ENCODE results near the gene P4HA2.

P4HA2 gene

DNA sequence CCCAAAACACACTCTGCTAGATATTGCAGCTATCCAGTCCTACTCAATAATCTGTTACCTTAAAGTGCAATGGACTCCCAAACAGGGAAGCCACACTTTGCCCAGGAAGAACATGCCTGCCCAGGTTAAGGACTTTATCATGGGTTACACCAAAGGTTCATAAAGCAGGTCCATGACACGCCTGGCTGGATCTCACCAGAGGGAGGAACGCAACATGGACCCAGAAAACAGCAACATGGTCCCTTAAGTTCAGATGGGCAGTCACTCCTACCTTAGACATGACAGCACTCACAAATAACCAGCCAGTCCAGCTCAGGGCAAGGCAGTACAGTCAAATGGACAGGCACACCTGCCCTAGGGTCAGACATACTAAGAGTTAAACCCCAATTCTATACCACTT is 3.8 kb downstream of the P4HA2 start:
- H3K4me3 ChIP-seq (ENCODE audit: low read depth in 1 of 2, low read length in 1 of 2), result no peak overlapping the region
- H3K36me3 ChIP-seq, result no peaks in the 10 kb centered on the region
- TF ChIP-seq, protein P1, sequence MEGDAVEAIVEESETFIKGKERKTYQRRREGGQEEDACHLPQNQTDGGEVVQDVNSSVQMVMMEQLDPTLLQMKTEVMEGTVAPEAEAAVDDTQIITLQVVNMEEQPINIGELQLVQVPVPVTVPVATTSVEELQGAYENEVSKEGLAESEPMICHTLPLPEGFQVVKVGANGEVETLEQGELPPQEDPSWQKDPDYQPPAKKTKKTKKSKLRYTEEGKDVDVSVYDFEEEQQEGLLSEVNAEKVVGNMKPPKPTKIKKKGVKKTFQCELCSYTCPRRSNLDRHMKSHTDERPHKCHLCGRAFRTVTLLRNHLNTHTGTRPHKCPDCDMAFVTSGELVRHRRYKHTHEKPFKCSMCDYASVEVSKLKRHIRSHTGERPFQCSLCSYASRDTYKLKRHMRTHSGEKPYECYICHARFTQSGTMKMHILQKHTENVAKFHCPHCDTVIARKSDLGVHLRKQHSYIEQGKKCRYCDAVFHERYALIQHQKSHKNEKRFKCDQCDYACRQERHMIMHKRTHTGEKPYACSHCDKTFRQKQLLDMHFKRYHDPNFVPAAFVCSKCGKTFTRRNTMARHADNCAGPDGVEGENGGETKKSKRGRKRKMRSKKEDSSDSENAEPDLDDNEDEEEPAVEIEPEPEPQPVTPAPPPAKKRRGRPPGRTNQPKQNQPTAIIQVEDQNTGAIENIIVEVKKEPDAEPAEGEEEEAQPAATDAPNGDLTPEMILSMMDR (IDR thresholded peaks at IDR 0.05), result no peak

DNA sequence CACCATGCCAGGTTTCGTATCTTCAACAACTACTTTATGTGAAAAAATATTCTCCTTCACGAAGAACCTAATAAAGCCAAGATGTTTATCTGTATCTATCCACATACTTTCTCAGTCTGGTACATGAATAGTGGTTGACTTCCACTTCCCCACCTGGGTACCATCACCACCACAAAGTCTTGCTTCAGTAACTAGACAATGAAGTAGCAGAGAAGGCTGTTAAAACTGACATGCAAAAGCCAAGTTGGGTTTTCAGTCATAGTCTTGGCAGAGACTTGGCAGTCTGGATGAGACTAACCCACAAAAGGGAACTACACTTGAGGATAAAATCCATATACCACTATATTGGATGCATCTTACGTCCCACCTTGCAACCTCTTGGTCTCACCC is 5.0 kb downstream of the P4HA2 start:
- TF ChIP-seq, protein P1 (IDR thresholded peaks at IDR 0.05), result no peak
- H3K4me1 ChIP-seq (ENCODE audit: control insufficient read depth in 1 of 2, insufficient read depth in 1 of 2, low read depth in 1 of 2, low read length in 1 of 2), result peaks cover 5 to 8% of the 10 kb centered on the region in 2 experiments

More for the DNA sequence above, 3.8 kb downstream of the P4HA2 start:
- Histone ChIP-seq H3K9me3 (no peaks in the 10 kb centered on the region), H3K27ac (no peak overlapping the region), H3K27me3 (peaks cover 39% of the 10 kb centered on the region), H3K4me1 (ENCODE audit: control insufficient read depth in 1 of 2, insufficient read depth in 1 of 2, low read depth in 1 of 2, low read length in 1 of 2) (peaks cover 8 to 14% of the 10 kb centered on the region in 2 experiments)

DNA sequence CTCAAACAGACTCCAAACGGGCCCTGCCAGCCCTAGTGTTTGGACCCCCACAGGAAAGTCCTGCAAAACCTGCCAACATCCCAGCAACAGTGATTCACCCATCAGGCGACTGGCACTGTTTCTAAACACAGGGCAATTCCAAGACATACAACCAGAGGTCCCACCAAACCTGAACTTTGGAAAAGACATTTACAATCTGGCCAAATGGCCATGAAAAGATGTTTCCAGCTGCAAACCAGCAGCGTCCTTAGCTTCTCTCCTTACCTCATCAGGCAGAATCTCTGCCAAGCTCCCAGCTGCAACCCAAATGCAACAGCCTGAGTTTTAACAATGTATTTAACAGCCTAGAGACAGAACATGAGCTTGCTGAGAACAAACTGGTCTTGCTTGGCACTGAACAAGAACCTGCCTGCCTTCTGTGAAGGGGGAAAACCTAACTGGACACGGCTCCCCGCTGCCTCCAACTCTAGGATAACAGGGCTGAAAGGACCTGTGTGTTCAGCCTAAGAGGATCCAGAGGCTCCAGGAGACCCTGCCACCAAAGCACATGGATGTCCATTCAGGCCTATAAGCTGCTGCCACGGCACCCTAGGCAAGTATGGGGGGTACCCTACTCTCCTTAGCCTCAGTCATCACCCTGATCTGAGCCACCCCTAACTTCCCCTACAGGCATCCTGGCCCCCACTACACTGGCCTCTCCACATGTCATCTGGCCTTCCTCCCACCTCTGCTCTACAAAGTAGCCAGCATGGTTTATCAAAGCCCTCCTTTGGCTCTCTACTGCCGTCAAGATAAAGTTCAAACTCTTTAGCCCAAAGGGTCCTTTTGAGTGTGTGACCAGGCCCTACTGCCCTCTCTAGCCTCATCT is 5.6 kb downstream of the P4HA2 start:
- Histone ChIP-seq H3K27ac (no peak overlapping the region), H3K27me3 (peaks cover 20% of the 10 kb centered on the region), H3K36me3 (no peaks in the 10 kb centered on the region), H3K9me3 (no peaks in the 10 kb centered on the region), H3K4me1 (ENCODE audit: control insufficient read depth in 1 of 2, insufficient read depth in 1 of 2, low read depth in 1 of 2, low read length in 1 of 2) (peaks cover under 1 to 2% of the 10 kb centered on the region in 2 experiments), H3K4me3 (ENCODE audit: low read depth in 1 of 2, low read length in 1 of 2) (no peak overlapping the region)
- TF ChIP-seq, protein P1 (IDR thresholded peaks at IDR 0.05), result no peak

More for the DNA sequence above, 5.0 kb downstream of the P4HA2 start:
- no peaks in the 10 kb centered on the region for H3K36me3 ChIP-seq
- H3K9me3 ChIP-seq, result no peaks in the 10 kb centered on the region
- H3K27ac ChIP-seq, result no peak overlapping the region
- H3K4me3 ChIP-seq (ENCODE audit: low read depth in 1 of 2, low read length in 1 of 2), result no peak overlapping the region
- H3K27me3 ChIP-seq, result peaks cover 27% of the 10 kb centered on the region

DNA sequence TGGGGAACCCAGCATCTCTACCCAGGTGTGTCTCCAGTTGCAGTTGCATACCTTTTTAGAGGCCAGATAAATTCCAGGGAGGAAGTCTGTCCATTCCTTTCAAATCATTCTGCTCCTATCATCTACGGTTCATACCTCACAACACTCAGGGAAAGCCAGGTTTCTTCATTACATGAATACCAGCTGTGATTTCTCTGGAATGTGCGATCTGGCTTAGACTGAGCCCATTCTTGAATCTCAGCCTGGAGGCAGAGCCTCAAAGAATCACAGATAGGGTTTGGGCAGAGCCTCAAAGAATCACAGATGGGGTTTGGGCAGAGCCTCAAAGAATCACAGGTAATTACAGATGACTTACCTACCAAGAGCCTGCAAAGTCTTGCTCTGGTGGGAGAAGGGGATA is 7.2 kb downstream of the P4HA2 start:
- Histone ChIP-seq H3K4me1 (ENCODE audit: control insufficient read depth in 1 of 2, insufficient read depth in 1 of 2, low read depth in 1 of 2, low read length in 1 of 2) (no peaks in the 10 kb centered on the region), H3K9me3 (no peaks in the 10 kb centered on the region), H3K27ac (no peak overlapping the region), H3K27me3 (peaks cover 5% of the 10 kb centered on the region), H3K36me3 (no peaks in the 10 kb centered on the region), H3K4me3 (ENCODE audit: low read depth in 1 of 2, low read length in 1 of 2) (no peak overlapping the region)
- TF ChIP-seq, protein P1 (IDR thresholded peaks at IDR 0.05), result no peak

DNA sequence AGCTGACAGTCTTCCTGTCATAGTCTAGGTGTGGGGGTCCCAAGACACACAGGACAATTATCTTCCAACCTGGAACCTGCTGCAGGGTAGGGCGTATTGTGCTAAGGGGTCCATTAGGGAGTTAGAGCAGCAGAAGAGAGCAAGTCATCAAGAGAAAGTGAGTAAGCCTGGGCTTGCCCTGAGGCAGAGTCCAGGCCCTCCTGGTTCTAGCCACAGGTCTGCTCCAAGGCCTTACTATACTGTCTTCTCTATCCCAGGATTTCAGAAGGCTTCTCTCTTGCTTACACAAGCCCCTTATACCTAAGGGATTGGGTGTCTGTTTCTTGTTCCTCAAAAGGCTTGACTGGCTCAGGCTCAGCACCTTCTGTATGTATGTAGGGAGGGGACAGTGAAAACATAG is 7.7 kb downstream of the P4HA2 start:
- H3K27ac ChIP-seq, result no peak overlapping the region
- no peak overlapping the region for H3K4me3 ChIP-seq (ENCODE audit: low read depth in 1 of 2, low read length in 1 of 2)
- no peaks in the 10 kb centered on the region for H3K9me3 ChIP-seq
- H3K36me3 ChIP-seq, result no peaks in the 10 kb centered on the region
- TF ChIP-seq, protein P1 (IDR thresholded peaks at IDR 0.05), result no peak
- H3K27me3 ChIP-seq, result peaks cover under 1% of the 10 kb centered on the region
- no peaks in the 10 kb centered on the region for H3K4me1 ChIP-seq (ENCODE audit: control insufficient read depth in 1 of 2, insufficient read depth in 1 of 2, low read depth in 1 of 2, low read length in 1 of 2)
